GM15510 (cell line): ENCODE results near the gene SATL1.

Experiments used
- POLR2A ChIP-seq: IDR thresholded peaks from 3 replicates; pipeline ENCODE4 v1.6.1; 2011; ENCODE audit warnings: borderline replicate concordance; ENCODE audit not compliant: insufficient read length; ENCODE audit errors: extremely low read depth

SATL1 gene

GRCh38 chrX:85115252-85115651 is 128.3 kb downstream of the SATL1 start:
- no peak for TF ChIP-seq POLR2A

DNA sequence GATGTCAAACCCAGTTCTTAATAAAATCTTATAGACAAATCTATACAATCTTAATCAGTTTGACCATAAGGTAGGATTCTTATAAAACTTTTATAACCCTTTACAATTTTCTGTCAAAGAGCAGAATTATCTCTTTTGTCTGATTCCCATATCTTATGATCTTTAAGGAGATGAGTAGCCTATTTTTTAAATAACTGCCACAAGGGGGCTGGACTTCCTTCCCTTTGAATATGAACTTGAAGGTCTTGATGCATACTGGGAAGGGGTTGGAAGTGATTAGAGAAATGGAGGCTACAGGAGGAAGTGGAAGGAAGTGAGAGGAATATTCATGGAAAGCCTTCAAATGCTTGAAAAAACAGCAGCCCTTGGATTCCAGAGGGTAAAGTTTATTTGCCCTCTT is 128.8 kb downstream of the SATL1 start:
- no peak for TF ChIP-seq POLR2A

GRCh38 chrX:85114171-85114570 is 129.4 kb downstream of the SATL1 start:
- no peak for TF ChIP-seq POLR2A

DNA sequence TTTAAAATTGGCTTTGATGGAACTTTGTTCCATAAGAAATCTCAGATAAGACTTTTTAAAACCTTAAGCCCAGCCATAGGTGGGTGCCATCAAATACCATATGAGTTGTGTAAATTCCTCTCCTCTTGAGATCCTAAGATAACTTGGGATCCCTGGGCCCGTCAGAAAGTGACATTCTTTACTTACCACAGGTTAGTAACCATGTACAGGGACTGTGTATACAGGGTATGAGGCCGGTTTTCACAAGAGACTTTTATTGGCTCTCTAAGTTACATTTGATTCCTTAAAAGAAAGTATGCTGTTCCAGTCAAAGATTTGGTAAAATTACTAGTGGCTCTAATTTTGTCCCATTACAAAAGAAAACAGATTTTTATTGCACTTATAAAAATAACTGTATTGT is 129.8 kb downstream of the SATL1 start:
- no peak for TF ChIP-seq POLR2A

GRCh38 chrX:85112293-85112692 is 131.3 kb downstream of the SATL1 start:
- TF ChIP-seq POLR2A: no peak

GRCh38 chrX:85111347-85111746 is 132.2 kb downstream of the SATL1 start:
- TF ChIP-seq POLR2A: no peak

GRCh38 chrX:85109235-85109634 is 134.3 kb downstream of the SATL1 start:
- no peak for TF ChIP-seq POLR2A

DNA sequence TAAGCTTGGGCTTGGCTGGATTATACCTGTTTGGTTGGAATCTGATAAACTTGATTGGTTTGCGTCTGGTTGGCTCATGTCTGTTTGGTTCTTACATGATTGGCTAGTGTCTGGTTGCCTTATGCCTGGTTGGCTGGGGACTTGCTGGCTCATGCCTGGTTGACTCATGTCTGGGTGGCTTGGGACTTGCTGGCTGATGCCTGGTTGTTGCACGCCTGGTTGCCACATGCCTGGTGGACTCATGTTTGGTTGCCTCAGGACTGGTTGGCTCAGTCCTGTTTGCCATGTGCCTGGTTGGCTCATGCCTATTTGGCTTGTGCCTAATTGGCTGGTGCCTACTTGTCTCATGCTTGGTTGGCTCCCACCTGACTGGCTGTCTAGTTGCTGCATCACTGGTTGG is 135.4 kb downstream of the SATL1 start:
- no peak for TF ChIP-seq POLR2A

- no peak for TF ChIP-seq POLR2A
Observed at GRCh38 chrX:85107407-85107806, 136.2 kb downstream of the SATL1 start.

GRCh38 chrX:85089321-85089840 is 154.2 kb downstream of the SATL1 start:
- no peak for TF ChIP-seq POLR2A

DNA sequence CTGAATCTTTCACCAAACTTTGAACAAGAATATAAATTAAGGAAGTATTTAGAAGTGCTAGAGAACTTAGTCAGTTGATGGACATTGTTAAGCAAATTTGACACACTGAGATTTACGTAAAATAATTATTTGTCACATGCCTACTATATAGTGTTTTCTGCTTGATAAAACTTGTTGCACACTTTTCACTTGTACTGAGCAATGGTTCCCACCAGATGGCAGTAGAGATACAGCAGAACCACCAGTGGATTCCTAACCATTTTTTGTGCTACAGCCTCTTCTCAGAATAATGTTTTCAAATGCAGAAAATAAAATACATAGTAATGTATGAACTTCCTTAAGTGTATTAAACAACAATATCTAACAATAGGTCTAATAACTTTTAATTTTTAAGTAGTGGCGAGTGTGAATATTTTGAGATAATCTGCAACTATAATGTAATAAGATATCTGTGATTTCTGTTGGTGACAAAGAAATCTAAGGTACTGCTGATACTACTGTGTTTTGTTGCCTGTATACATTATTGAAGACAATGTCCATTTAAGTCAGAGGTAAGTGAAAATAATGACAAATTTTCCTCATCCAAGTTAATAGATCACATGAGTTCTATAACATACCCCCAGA is 158.7 kb downstream of the SATL1 start:
- no peak for TF ChIP-seq POLR2A

GRCh38 chrX:85065512-85066198 is 177.9 kb downstream of the SATL1 start:
- TF ChIP-seq POLR2A: no peak

GRCh38 chrX:85052636-85053343 is 190.8 kb downstream of the SATL1 start:
- no peak for TF ChIP-seq POLR2A

- no peak for TF ChIP-seq POLR2A
Observed at GRCh38 chrX:85052205-85052604, 191.4 kb downstream of the SATL1 start.

DNA sequence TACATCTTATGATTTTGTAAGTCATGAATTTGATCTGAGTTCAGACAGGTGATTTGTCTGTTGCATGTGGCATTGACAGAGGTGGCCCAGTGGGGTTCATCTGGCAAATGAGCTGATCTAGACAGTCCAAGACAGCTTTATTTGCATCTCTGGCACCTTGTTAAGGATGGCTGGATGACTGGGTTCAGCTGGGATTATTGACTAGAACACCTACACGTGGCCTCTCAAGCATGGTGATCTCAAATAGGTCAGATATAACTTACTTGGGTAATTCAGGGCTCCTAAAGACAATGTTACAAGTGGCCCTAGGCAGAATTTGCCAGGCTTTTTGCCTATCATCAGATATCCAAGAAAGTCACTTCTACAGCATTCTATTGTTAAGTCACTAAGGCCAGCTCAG is 192.0 kb downstream of the SATL1 start:
- no peak for TF ChIP-seq POLR2A
